ENCODE results near the gene NUPR1. TPM values are rescaled to one million over a fixed set of nuclear protein-coding genes. Genes with fewer than 3 reads are reported as not detected.
A peak's percentile ranks its signal among the peaks of the same experiment; 100 is the strongest.
"Not testable (repeated sequence)": the region's sequence is repeated elsewhere in the genome, so short reads cannot be mapped to it uniquely, and the experiment has no call there.

Gene NUPR1
- total RNA-seq, 1 donor from 2014 or later: 124 TPM

DNA sequence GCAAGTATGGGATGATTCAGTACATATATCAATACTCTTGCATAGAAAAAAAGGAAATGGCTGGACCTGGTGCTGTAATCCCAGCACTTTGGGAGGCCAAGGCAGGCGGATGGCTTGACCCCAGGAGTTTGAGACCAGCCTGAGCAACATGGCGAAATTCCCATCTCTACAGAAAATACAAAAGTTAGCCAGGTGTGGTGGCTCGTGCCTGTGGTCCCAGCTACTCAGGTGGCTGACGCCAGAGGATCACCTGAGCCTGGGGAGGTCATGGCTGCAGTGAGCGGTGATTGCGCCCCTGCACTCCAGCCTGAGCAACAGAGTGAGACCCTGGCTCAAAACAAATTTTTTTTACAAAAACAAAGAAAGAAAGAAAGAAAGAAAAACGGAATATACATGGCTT, 7.9 kb upstream of the NUPR1 start:
- Mint-ChIP-seq H3K27ac (ENCODE audit: unreplicated experiment) (no peak overlapping the region), H3K4me3 (ENCODE audit: unreplicated experiment) (no peak overlapping the region), H3K9me3 (ENCODE audit: unreplicated experiment) (no peaks in the 10 kb centered on the region)

DNA sequence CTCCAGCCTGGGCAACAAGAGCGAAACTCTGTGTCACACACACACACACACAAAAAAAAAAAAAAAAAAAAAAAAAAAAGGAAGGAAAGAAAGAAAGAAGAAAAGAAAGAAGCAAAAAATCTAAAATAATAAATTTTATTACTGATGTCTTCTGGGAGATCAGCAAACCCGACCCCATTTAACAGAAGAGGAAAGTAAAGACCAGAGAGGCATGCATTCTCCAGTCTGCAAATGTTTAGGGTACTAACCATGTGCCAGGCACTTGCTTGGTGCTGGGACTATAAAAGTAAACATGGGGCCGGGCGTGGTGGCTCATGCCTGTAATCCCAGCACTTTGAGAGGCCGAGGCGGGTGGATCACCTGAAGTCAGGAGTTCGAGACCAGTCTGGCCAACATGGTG, 7.2 kb upstream of the NUPR1 start:
- H3K27me3 Mint-ChIP-seq (ENCODE audit: unreplicated experiment): peaks cover 23% of the 10 kb centered on the region
- not testable (repeated sequence) for H3K4me1 Mint-ChIP-seq (ENCODE audit: unreplicated experiment); H3K27ac Mint-ChIP-seq (ENCODE audit: unreplicated experiment); DNase-seq (ENCODE audit: extremely low spot score, unreplicated experiment); H3K36me3 Mint-ChIP-seq (ENCODE audit: unreplicated experiment); H3K4me3 Mint-ChIP-seq (ENCODE audit: unreplicated experiment); H3K9me3 Mint-ChIP-seq (ENCODE audit: unreplicated experiment)

More for the DNA sequence above, 7.9 kb upstream of the NUPR1 start:
- TF ChIP-seq, protein P1, sequence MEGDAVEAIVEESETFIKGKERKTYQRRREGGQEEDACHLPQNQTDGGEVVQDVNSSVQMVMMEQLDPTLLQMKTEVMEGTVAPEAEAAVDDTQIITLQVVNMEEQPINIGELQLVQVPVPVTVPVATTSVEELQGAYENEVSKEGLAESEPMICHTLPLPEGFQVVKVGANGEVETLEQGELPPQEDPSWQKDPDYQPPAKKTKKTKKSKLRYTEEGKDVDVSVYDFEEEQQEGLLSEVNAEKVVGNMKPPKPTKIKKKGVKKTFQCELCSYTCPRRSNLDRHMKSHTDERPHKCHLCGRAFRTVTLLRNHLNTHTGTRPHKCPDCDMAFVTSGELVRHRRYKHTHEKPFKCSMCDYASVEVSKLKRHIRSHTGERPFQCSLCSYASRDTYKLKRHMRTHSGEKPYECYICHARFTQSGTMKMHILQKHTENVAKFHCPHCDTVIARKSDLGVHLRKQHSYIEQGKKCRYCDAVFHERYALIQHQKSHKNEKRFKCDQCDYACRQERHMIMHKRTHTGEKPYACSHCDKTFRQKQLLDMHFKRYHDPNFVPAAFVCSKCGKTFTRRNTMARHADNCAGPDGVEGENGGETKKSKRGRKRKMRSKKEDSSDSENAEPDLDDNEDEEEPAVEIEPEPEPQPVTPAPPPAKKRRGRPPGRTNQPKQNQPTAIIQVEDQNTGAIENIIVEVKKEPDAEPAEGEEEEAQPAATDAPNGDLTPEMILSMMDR (IDR thresholded peaks at IDR 0.05): no peak
- no peaks in the 10 kb centered on the region for H3K36me3 Mint-ChIP-seq (ENCODE audit: unreplicated experiment)
- H3K4me1 Mint-ChIP-seq (ENCODE audit: unreplicated experiment): peaks cover 3% of the 10 kb centered on the region
- H3K27me3 Mint-ChIP-seq (ENCODE audit: unreplicated experiment): peaks cover 23% of the 10 kb centered on the region
- no peak for DNase-seq (ENCODE audit: extremely low spot score, unreplicated experiment)

DNA sequence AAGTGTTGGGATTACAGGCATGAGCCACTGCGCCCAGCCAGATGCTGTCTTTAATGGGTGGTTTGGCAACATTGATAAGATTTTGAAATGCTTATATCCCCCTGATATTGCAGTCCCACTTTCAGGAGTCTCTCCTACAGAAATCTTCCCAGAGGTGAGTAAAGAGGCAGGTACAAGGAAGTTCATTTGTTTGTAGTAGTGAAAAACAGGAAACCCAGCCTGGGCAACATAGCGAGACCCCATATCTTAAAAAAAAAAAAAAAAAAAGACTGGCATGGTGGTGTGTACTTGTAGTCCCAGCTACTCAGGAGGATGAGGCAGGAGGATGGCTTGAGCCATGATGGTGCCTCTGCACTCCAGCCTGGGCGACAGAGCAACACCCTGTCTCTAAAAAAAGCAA, 6.2 kb upstream of the NUPR1 start:
- H3K27ac Mint-ChIP-seq (ENCODE audit: unreplicated experiment): no peak overlapping the region

DNA sequence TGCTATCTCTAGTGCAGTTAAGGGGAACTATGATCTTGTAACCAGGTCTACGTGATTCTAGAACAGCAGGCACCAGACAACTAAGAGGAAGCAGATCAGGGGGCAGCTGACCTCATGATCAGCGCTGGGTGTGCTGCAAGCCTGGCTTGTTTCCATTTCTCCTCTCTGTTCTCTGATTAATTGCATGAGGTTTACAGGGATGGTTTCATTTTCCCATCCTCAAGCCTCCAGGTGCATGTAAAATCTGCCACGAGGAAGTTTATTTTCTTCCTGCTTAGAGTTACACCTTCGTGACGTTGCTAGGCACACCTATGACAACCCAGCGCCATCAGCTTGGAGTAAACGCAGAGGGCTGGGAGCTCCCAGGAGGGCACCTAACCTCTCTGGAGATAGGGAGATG, 4.3 kb upstream of the NUPR1 start:
- peaks cover 13% of the 10 kb centered on the region for H3K4me1 Mint-ChIP-seq (ENCODE audit: unreplicated experiment)
- no peak overlapping the region for H3K27ac Mint-ChIP-seq (ENCODE audit: unreplicated experiment)
- H3K4me3 Mint-ChIP-seq (ENCODE audit: unreplicated experiment): no peak overlapping the region
- no peaks in the 10 kb centered on the region for H3K9me3 Mint-ChIP-seq (ENCODE audit: unreplicated experiment)
- peaks cover 19% of the 10 kb centered on the region for H3K27me3 Mint-ChIP-seq (ENCODE audit: unreplicated experiment)
- TF ChIP-seq, protein P1 (IDR thresholded peaks at IDR 0.05): no peak
- DNase-seq (ENCODE audit: extremely low spot score, unreplicated experiment): no peak
- peaks cover 1% of the 10 kb centered on the region for H3K36me3 Mint-ChIP-seq (ENCODE audit: unreplicated experiment)

More for the DNA sequence above, 6.2 kb upstream of the NUPR1 start:
- no peaks in the 10 kb centered on the region for H3K9me3 Mint-ChIP-seq (ENCODE audit: unreplicated experiment)
- H3K27me3 Mint-ChIP-seq (ENCODE audit: unreplicated experiment): peaks cover 23% of the 10 kb centered on the region
- H3K4me3 Mint-ChIP-seq (ENCODE audit: unreplicated experiment): no peak overlapping the region
- peaks cover 3% of the 10 kb centered on the region for H3K4me1 Mint-ChIP-seq (ENCODE audit: unreplicated experiment)
- TF ChIP-seq, protein P1 (IDR thresholded peaks at IDR 0.05): no peak
- no peaks in the 10 kb centered on the region for H3K36me3 Mint-ChIP-seq (ENCODE audit: unreplicated experiment)
- no peak for DNase-seq (ENCODE audit: extremely low spot score, unreplicated experiment)

DNA sequence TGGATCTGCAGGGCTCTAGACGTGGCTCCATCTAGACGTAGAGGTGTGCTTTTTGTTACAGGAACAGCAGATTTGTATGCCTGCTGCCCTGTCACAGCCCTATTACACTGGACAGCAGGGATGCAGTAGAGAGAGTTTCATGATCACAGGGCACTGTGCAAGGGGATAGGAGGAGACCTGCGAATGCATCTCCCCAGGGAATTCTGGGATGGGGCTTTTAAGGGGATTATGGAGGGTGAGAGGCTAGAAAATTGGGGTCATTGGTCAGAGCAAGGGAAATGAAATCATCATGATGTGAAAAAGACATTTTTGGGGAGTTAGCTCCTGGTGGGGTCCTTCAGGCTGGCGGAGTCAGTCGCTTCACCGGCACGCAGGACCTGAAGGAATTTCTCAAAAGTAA, 3.9 kb upstream of the NUPR1 start:
- Mint-ChIP-seq H3K4me3 (ENCODE audit: unreplicated experiment) (no peak overlapping the region), H3K36me3 (ENCODE audit: unreplicated experiment) (peaks cover 5% of the 10 kb centered on the region), H3K27me3 (ENCODE audit: unreplicated experiment) (peaks cover 16% of the 10 kb centered on the region), H3K4me1 (ENCODE audit: unreplicated experiment) (peaks cover 17% of the 10 kb centered on the region), H3K27ac (ENCODE audit: unreplicated experiment) (peak overlapping the region; percentile 18), H3K9me3 (ENCODE audit: unreplicated experiment) (no peaks in the 10 kb centered on the region)
- no peak for DNase-seq (ENCODE audit: extremely low spot score, unreplicated experiment)
- TF ChIP-seq, protein P1 (IDR thresholded peaks at IDR 0.05): no peak

DNA sequence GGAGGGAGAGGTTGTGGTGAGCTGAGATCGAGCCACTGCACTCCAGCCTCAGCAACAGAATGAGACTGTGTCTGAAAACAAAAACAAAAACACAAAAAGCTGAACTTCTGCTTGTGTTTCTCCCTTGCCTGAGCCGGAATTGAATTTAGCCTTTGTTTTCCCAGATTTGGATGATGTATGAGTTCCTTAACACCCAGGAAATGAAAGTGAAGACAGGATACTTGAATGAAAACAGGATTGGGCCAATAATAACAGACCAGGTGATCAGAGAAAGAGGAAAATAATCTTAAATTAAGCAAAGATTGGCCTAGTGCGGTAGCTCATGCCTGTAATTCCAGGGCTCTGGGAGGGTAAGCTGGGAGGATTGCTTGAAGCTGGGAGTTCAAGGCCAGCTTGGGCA, 1.6 kb upstream of the NUPR1 start:
- H3K27me3 Mint-ChIP-seq (ENCODE audit: unreplicated experiment): peaks cover 12% of the 10 kb centered on the region
- no peak overlapping the region for H3K4me3 Mint-ChIP-seq (ENCODE audit: unreplicated experiment)
- no peak for DNase-seq (ENCODE audit: extremely low spot score, unreplicated experiment)
- H3K27ac Mint-ChIP-seq (ENCODE audit: unreplicated experiment): no peak overlapping the region
- TF ChIP-seq, protein P1 (IDR thresholded peaks at IDR 0.05): no peak
- peaks cover 16% of the 10 kb centered on the region for H3K36me3 Mint-ChIP-seq (ENCODE audit: unreplicated experiment)
- no peaks in the 10 kb centered on the region for H3K9me3 Mint-ChIP-seq (ENCODE audit: unreplicated experiment)
- peaks cover 26% of the 10 kb centered on the region for H3K4me1 Mint-ChIP-seq (ENCODE audit: unreplicated experiment)
